ENCODE measurements around the gene RALB.

Gene RALB

DNA sequence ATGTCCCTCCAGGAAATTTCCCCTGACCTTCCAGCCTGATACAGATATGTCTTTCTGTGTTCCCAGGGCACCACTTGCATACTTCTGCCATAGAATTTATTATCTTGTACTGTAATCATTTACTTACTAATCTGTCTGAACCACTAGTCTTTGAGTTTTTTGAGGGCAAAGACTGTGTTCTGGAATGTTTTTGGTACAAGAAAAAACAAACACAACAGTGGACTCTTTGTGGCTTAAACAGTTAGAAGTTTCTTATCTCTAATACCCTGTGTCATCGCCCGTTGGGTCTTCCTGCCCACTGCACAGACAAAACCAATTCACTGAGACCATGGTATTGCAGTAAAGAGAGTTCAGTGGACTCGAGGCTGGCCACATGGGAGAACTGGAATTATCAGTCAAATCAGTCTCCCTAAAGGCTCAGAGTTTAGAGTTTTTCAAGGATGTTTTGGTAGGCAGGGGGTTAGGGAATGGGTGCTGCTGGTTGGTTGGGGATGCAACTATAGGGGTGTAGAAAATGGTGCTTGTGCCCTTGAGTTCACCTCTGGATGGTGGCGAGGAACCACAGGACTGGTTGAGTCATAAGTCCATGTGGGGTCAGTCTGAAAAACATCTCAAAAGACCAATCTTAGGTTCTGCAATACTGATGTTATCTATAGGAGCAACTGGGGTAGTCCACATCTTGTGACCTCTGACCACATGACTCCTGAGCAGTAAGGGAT is 20.3 kb downstream of the RALB start:
- H3K4me3 ChIP-seq (replicated peaks; ENCODE audit: low read depth, low read length), result no peak overlapping the region
- DNase-seq (ENCODE audit: extremely low read depth, low read depth), result no peak
- TF ChIP-seq CTCF (IDR thresholded peaks at IDR 0.05; ENCODE audit: low read depth, low read length, missing control alignments), result no peak

DNA sequence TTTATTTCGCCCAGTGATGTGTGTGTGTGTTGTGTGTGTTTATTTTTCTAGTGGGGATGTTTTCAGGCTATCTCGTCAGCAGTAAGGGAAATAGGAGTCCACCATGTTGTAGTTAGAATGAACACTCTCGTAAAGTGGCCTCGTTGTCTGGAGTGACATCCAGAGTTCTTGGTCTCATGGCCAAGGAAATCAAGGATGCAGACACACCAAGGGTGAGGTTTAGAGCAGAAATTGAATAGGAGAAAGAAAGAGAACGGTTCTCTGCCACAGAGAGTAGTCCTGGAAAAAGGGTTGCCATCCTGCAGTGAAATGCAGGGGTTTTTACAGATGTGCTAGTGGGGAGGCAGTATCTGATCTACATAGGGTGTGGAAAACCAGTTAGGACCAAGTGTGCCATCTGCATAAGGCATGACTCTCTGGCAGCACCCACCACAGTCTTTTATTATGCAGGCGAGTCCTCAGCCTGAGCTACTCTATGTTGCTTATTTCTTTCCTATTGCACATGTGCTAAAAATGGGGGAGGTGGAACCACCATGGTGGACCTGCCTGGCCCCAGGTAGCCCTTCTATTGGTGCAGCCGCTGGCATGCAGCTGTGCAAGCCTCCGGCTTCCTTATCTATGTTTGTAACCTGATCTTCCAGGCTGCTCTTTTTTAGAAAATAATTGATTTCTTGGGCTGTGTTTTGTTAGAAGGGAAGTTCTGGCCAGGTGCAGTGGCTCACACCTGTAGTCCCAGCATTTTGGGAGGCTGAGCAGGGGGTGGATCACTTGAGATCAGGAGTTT is 23.2 kb downstream of the RALB start:
- no peak for DNase-seq (ENCODE audit: extremely low read depth, low read depth)
- no peak for TF ChIP-seq CTCF (IDR thresholded peaks at IDR 0.05; ENCODE audit: low read depth, low read length, missing control alignments)
- H3K4me3 ChIP-seq (replicated peaks; ENCODE audit: low read depth, low read length), result no peak overlapping the region

DNA sequence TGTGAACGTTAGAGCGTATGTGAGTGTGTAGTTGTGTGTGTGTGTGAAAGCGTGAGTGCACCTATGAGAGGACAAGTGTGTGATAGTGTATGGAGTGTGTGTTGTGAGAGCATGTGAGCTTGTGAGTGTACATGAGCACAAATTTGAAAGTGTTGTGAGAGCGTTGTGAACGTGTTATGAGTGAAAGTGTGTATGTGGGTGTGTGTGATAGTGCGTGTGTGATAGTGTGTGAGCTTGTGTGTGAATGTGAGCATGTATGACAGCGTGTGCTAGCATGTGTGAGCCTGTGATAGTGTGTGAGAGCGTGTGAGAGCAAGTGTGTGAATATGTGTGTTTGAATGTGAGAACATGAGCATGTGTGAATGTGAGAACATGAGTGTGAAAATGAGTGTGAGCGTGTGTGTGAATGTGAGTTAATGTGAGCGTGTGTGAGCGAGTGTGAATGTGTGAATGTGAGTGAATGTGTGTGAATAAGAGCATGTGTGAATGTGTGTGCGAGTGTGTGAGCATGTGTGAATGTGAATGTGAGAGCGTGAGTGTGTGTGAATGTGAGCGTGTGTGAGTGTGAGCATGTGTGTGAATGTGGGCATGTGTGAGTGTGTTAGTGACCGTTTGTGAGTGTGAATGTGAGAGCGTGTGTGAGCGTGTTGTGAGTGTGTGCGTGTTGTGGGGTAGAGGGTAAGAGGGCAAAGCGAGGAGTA is 25.0 kb downstream of the RALB start:
- no peak overlapping the region for H3K4me3 ChIP-seq (replicated peaks; ENCODE audit: low read depth, low read length)
- no peak for DNase-seq (ENCODE audit: extremely low read depth, low read depth)
- no peak for TF ChIP-seq CTCF (IDR thresholded peaks at IDR 0.05; ENCODE audit: low read depth, low read length, missing control alignments)

DNA sequence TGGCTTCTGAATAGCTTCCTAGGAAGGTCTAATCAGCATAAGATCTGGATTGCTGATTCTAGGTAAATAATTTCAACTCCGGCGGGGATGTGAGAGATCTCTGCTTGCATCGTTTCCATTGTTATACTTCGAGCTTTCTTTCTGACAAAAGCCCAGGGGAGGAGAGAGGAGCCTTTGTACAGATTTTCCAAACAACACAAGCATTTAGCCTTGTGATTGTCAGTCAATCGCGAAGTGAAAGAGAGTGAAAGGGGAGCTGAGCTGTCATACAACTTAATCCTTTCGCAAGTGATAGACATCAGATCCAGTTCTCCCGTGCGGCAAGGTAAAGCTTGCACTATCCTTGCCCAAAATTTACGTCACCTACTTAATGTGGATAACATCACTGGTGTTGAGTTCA is 26.2 kb downstream of the RALB start:
- no peak for DNase-seq (ENCODE audit: extremely low read depth, low read depth)
- no peak for TF ChIP-seq CTCF (IDR thresholded peaks at IDR 0.05; ENCODE audit: low read depth, low read length, missing control alignments)
- no peak overlapping the region for H3K4me3 ChIP-seq (replicated peaks; ENCODE audit: low read depth, low read length)

GRCh38 chr2:120279708-120280107 is 27.1 kb downstream of the RALB start:
- no peak overlapping the region for H3K4me3 ChIP-seq (replicated peaks; ENCODE audit: low read depth, low read length)
- no peak for DNase-seq (ENCODE audit: extremely low read depth, low read depth)
- no peak for TF ChIP-seq CTCF (IDR thresholded peaks at IDR 0.05; ENCODE audit: low read depth, low read length, missing control alignments)

DNA sequence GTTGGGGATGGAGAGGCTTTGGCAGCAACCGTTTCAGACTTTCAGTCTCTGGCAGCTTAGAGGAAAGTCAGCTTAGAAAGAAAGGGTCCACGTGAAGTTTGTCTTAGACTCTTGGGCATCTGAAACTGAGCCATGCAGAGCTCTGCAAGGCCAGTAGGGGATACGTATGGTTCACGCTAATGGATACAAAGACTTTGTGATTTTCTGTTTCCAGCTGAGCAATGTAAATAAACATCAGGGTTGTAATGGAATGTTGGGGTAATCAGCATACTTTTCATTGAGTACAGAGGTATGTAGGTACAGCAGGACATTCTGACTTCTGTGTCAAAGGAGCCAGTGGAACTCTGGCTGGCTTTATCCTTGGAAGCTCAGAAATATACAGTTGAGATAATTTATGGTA is 31.0 kb downstream of the RALB start:
- no peak for DNase-seq (ENCODE audit: extremely low read depth, low read depth)
- H3K4me3 ChIP-seq (replicated peaks; ENCODE audit: low read depth, low read length), result no peak overlapping the region
- TF ChIP-seq CTCF (IDR thresholded peaks at IDR 0.05; ENCODE audit: low read depth, low read length, missing control alignments), result peak; percentile 16

All from HFF-Myc (cell line).